H1 (cell line): Measurements from ENCODE around the gene MUC2. TPM values are rescaled to one million over a fixed set of nuclear protein-coding genes. Genes with fewer than 3 reads are reported as not detected.

Experiments used
- CTCF ChIA-PET: fragments of 300-600 bp; sonication (Branson Sonifier 250); formaldehyde crosslinking; loops from one replicate; lab custom pipeline; 2021; ENCODE audit not compliant: partially characterized antibody; lab: Charles Lee
- POLR2A ChIA-PET: fragments of 300-600 bp; sonication (Branson Sonifier 250); formaldehyde crosslinking; loops from one replicate; lab custom pipeline; 2021; ENCODE audit warnings: inconsistent platforms; ENCODE audit not compliant: partially characterized antibody; lab: Charles Lee
- DNase-seq, 2 experiments: peaks; one replicate each; pipeline versions ENCODE4 v3.0.0 to v3.0.0-alpha.2; 2010 to 2022; ENCODE audit warnings: low spot score in 2 of 2, low read depth in 1 of 2, mixed read lengths in 1 of 2
- FAIRE-seq: peaks from 2 replicates; lab custom pipeline; 2011; peaks lifted over from hg19 to GRCh38; lab: Jason Lieb, UNC
- H2AFZ ChIP-seq: 2 replicates; pipeline ENCODE4 v1.8.1; 2012; ENCODE audit warnings: low read length, inconsistent platforms
- H2AK5ac ChIP-seq: 2 replicates; pipeline ENCODE4 v1.6.1; 2013; ENCODE audit warnings: low read depth, low read length
- H2BK120ac ChIP-seq: replicated peaks from 2 replicates; pipeline ENCODE3; 2013; ENCODE audit warnings: low read depth, low read length, inconsistent platforms
- H2BK12ac ChIP-seq: 2 replicates; pipeline ENCODE4 v1.6.1; 2013; ENCODE audit warnings: low read depth, low read length
- H2BK15ac ChIP-seq: 2 replicates; pipeline ENCODE4 v1.6.1; 2013; ENCODE audit warnings: low read length
- H2BK20ac ChIP-seq: 2 replicates; pipeline ENCODE4 v1.6.1; 2013; ENCODE audit warnings: low read length
- H2BK5ac ChIP-seq: 2 replicates; pipeline ENCODE4 v1.6.1; 2013; ENCODE audit warnings: low read depth, low read length
- H3K14ac ChIP-seq: 2 replicates; pipeline ENCODE4 v1.6.1; 2013; ENCODE audit warnings: inconsistent platforms; ENCODE audit not compliant: insufficient read length
- H3K18ac ChIP-seq: 2 replicates; pipeline ENCODE4 v1.6.1; 2013; ENCODE audit warnings: low read length; ENCODE audit errors: extremely low read depth
- H3K23ac ChIP-seq: 2 replicates; pipeline ENCODE4 v1.6.1; 2013; ENCODE audit warnings: inconsistent platforms; ENCODE audit not compliant: insufficient read length
- H3K23me2 ChIP-seq: 2 replicates; pipeline ENCODE4 v1.6.1; 2013; ENCODE audit warnings: low read depth, low read length
- H3K27ac ChIP-seq: 2 replicates; pipeline ENCODE4 v1.6.1; 2011; ENCODE audit warnings: low read depth, low read length, inconsistent platforms
- H3K27me3 ChIP-seq, 4 experiments: replicated peaks in 1 of 4; 1 replicate in 1 of 4; 2 replicates in 3 of 4; pipeline versions ENCODE4 v1.6.1 to v1.8.1; 2011 to 2013; ENCODE audit warnings: low read length in 3 of 4, mild to moderate bottlenecking in 3 of 4, inconsistent platforms in 2 of 4, mixed read lengths in 2 of 4, moderate library complexity in 1 of 4; ENCODE audit not compliant: control insufficient read depth in 3 of 4, insufficient read depth in 3 of 4; ENCODE audit errors: extremely low read depth in 1 of 4
- H3K36me3 ChIP-seq, 4 experiments: 2 replicates each; pipeline versions ENCODE4 v1.6.1 to v1.8.1; 2011 to 2013; ENCODE audit warnings: mild to moderate bottlenecking in 4 of 4, low read length in 3 of 4, moderate library complexity in 2 of 4, control low read depth in 1 of 4, inconsistent platforms in 1 of 4; ENCODE audit not compliant: insufficient read depth in 4 of 4, control insufficient read depth in 2 of 4
- H3K4ac ChIP-seq: replicated peaks from 2 replicates; pipeline ENCODE3; 2013; ENCODE audit warnings: low read length, low read depth, mixed read lengths, inconsistent platforms; ENCODE audit not compliant: insufficient read length
- H3K4me1 ChIP-seq, 4 experiments: replicated peaks in 1 of 4; 1 replicate in 1 of 4; 2 replicates in 3 of 4; pipeline versions ENCODE4 v1.6.1 to v1.8.1; 2011 to 2013; ENCODE audit warnings: low read length in 3 of 4, inconsistent platforms in 2 of 4, mixed read lengths in 1 of 4; ENCODE audit not compliant: insufficient read depth in 4 of 4, control insufficient read depth in 3 of 4
- H3K4me2 ChIP-seq, 2 experiments: 2 replicates each; pipeline versions ENCODE4 v1.6.1 to v1.8.1; 2011 to 2013; ENCODE audit warnings: low read depth in 2 of 2, low read length in 2 of 2, control low read depth in 1 of 2, inconsistent platforms in 1 of 2, mild to moderate bottlenecking in 1 of 2; ENCODE audit not compliant: insufficient read depth in 1 of 2
- H3K4me3 ChIP-seq, 4 experiments: fragments of 200-600, 300-600 bp in 1 of 4; sonication (generic), shearing (Covaris generic), sonication (Bioruptor Twin) in 1 of 4; 2 replicates each; pipeline versions ENCODE4 v1.5.1 to v1.8.1; 2011 to 2016; ENCODE audit warnings: low read length in 4 of 4, low read depth in 3 of 4, control low read depth in 2 of 4, inconsistent platforms in 2 of 4, mild to moderate bottlenecking in 2 of 4, mixed read lengths in 1 of 4, moderate library complexity in 1 of 4; ENCODE audit not compliant: insufficient read depth in 2 of 4; ENCODE audit errors: extremely low read depth in 1 of 4
- H3K56ac ChIP-seq: replicated peaks from 2 replicates; pipeline ENCODE3; 2013; ENCODE audit warnings: low read depth, mild to moderate bottlenecking, mixed read lengths, low read length, inconsistent platforms; ENCODE audit not compliant: insufficient read length
- H3K79me1 ChIP-seq: 2 replicates; pipeline ENCODE4 v1.6.1; 2013; ENCODE audit warnings: low read depth, low read length, control low read depth
- H3K79me2 ChIP-seq, 2 experiments: 2 replicates each; pipeline versions ENCODE4 v1.6.1 to v1.8.1; 2012 to 2013; ENCODE audit warnings: low read length in 2 of 2, mild to moderate bottlenecking in 2 of 2, inconsistent platforms in 1 of 2; ENCODE audit not compliant: insufficient read depth in 2 of 2, control insufficient read depth in 1 of 2
- H3K9ac ChIP-seq, 4 experiments: replicated peaks in 1 of 4; 1 replicate in 1 of 4; 2 replicates in 3 of 4; pipeline versions ENCODE4 v1.6.1 to v1.8.1; 2011 to 2013; ENCODE audit warnings: low read depth in 3 of 4, low read length in 3 of 4, control low read depth in 2 of 4, mild to moderate bottlenecking in 2 of 4, moderate library complexity in 2 of 4, inconsistent platforms in 1 of 4; ENCODE audit errors: extremely low read depth in 1 of 4
- H3K9me3 ChIP-seq, 2 experiments: 2 replicates each; pipeline versions ENCODE4 v1.6.1 to v1.8.1; 2012 to 2013; ENCODE audit warnings: mild to moderate bottlenecking in 2 of 2, moderate library complexity in 2 of 2, control low read depth in 1 of 2, inconsistent platforms in 1 of 2, low read depth in 1 of 2, low read length in 1 of 2, mixed read lengths in 1 of 2; ENCODE audit not compliant: insufficient read depth in 2 of 2
- H4K20me1 ChIP-seq, 2 experiments: replicated peaks in 1 of 2; 2 replicates each; pipeline versions ENCODE3 to v1.8.1; 2011 to 2013; ENCODE audit warnings: inconsistent platforms in 2 of 2, low read length in 2 of 2, mild to moderate bottlenecking in 1 of 2; ENCODE audit not compliant: insufficient read depth in 2 of 2, control insufficient read depth in 1 of 2
- H4K5ac ChIP-seq: 2 replicates; pipeline ENCODE4 v1.6.1; 2013; ENCODE audit warnings: low read length, low read depth, mixed read lengths, inconsistent platforms; ENCODE audit not compliant: insufficient read length
- H4K8ac ChIP-seq: 2 replicates; pipeline ENCODE4 v1.8.0; 2013; ENCODE audit warnings: mild to moderate bottlenecking, moderate library complexity, low read length, inconsistent platforms; ENCODE audit not compliant: insufficient read depth; ENCODE audit errors: extremely low read depth
- H4K91ac ChIP-seq: replicated peaks from 2 replicates; pipeline ENCODE3; 2013; ENCODE audit warnings: low read length, mixed read lengths, inconsistent platforms; ENCODE audit not compliant: insufficient read length
- BCL11A ChIP-seq, 2 experiments: IDR thresholded peaks; one replicate each; pipeline ENCODE4 v1.6.1; 2011; ENCODE audit warnings: low read depth in 2 of 2, low read length in 2 of 2, mild to moderate bottlenecking in 2 of 2
- EGR1 ChIP-seq: IDR thresholded peaks from 2 replicates; pipeline ENCODE4 v1.6.1; 2011; ENCODE audit warnings: low read depth, low read length, borderline replicate concordance
- GABPA ChIP-seq: IDR thresholded peaks from 2 replicates; pipeline ENCODE4 v1.6.1; 2011; ENCODE audit warnings: mild to moderate bottlenecking, low read length, moderate library complexity, borderline replicate concordance; ENCODE audit not compliant: insufficient read depth
- JUND ChIP-seq: IDR thresholded peaks from 2 replicates; pipeline ENCODE4 v1.6.1; 2011; ENCODE audit warnings: mild to moderate bottlenecking, improper control_type of control experiment, low read length
- KDM1A ChIP-seq: fragments of 200-600, 300-600 bp; sonication (generic); IDR thresholded peaks from 2 replicates; pipeline ENCODE4 v1.7.1; 2016; ENCODE audit warnings: mild to moderate bottlenecking, low read length, borderline replicate concordance
- SIRT6 ChIP-seq: IDR thresholded peaks from one replicate; pipeline ENCODE4 v1.7.1; 2012; ENCODE audit warnings: low read length, inconsistent platforms
- SP1 ChIP-seq: IDR thresholded peaks from 2 replicates; pipeline ENCODE4 v1.6.1; 2011; ENCODE audit warnings: low read depth, low read length
- WGBS, 2 experiments: shearing (Covaris generic) in 1 of 2; methylation state at CpG; one replicate each; pipeline versions ENCODE4 v1.1.6 to v1.1.7; 2013 to 2015; ENCODE audit warnings: low lambda C conversion rate in 2 of 2, mixed read lengths in 2 of 2, inconsistent platforms in 1 of 2, low coverage in 1 of 2, missing lambda C conversion rate in 1 of 2; ENCODE audit not compliant: insufficient replicate concordance in 2 of 2, insufficient coverage in 1 of 2, insufficient read length in 1 of 2; ENCODE audit errors: extremely low coverage in 1 of 2, missing lambda C conversion rate in 1 of 2; 5-methylcytosine and 5-hydroxymethylcytosine counted together
- polyA plus RNA-seq, 7 experiments: library from polyadenylated mRNA; depleted of rRNA in 3 of 7; stranded (reverse) in 5 of 7; unstranded in 2 of 7; fragments of >200 nt in 5 of 7; fragments of 200-250 nt in 2 of 7; gene quantifications; 1 replicate in 5 of 7; 2 replicates in 1 of 7; 4 replicates in 1 of 7; pipeline versions ENCODE4 v1.2.1 to v1.2.3, GENCODE V29; 2011 to 2013; ENCODE audit warnings: missing spikeins in 2 of 7, mixed read lengths in 2 of 7
- total RNA-seq: library from RNA; stranded (reverse); fragmentation: NEBNext Ultra II Directional; extraction: Animal tissue kit (Norgen Biotek cat#: 25700); gene quantifications from 2 replicates; pipeline ENCODE4 v1.2.1, GENCODE V29; 2021

Gene MUC2
- total and polyA plus RNA-seq, 2 of the 8 experiments (the other 6 are each of a cell fraction or from before 2014, with no cell fraction given) = not detected

DNA sequence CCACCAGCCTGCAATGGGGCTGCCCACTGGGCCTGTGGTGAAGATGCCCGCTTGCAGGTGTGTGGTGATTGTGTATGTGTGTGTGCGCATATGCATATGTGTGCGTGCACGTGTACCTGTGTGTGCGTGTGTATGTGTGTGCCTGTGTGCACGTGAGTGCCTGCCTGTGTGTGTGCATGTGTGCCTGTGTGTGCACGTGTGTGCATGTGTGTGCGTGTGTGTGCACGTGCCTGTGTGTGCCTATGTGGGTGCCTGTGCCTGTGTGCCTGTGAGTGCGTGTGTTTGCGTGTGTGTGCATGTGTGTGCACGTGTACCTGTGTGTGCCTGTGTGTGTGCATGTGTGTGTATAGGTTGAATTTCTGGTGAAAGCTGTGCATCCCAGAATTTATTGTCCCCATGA lies 35.8 kb upstream of the MUC2 start:
- H3K9ac ChIP-seq = no peak overlapping the region
- H2AK5ac ChIP-seq = peak overlapping the region; percentile 6; the same call in 1 of the 2 replicates
- no peak overlapping the region for H4K91ac ChIP-seq
- no peak overlapping the region for H3K23ac ChIP-seq
- H3K79me2 ChIP-seq = no peaks in the 10 kb centered on the region
- H2AFZ ChIP-seq = no peak overlapping the region
- no peaks in the 10 kb centered on the region for H3K79me1 ChIP-seq
- H3K4me2 ChIP-seq = no peak overlapping the region
- H2BK120ac ChIP-seq = no peak overlapping the region
- H3K4me3 ChIP-seq = no peak overlapping the region
- H3K14ac ChIP-seq = peak overlapping the region; percentile 17
- DNase-seq (no peak), FAIRE-seq (no peak)
- H3K23me2 ChIP-seq = no peaks in the 10 kb centered on the region
- H3K18ac ChIP-seq = no peak overlapping the region
- H3K27ac ChIP-seq = no peak overlapping the region
- ChIA-PET CTCF (interaction anchor here (2.2 to 5.0 kb wide), 2 partner anchors 12 to 191 kb away, joined by 6 to 22 read pairs; no protein-coding TSS in a partner anchor), POLR2A (no interaction called here)
- no peak for TF ChIP-seq SIRT6
- no peak for TF ChIP-seq GABPA
- no peak for TF ChIP-seq BCL11A (IDR thresholded peaks at IDR 0.05; ENCODE audit: low read depth in 2 of 2, low read length in 2 of 2)
- no peak for TF ChIP-seq SP1
- TF ChIP-seq KDM1A = peak; percentile 17; the same call in 1 of the 2 replicates
- no peak for TF ChIP-seq JUND
- TF ChIP-seq EGR1 = no peak
- 89% methylated on average over 12 of the region's 12 CpGs; no CpG with 5 or more reads in 1 of the 2 experiments for WGBS, 2 experiments
- peaks cover 0 to 4% of the 10 kb centered on the region in 2 experiments for H4K20me1 ChIP-seq
- no peak overlapping the region for H2BK15ac ChIP-seq
- no peaks in the 10 kb centered on the region for H3K36me3 ChIP-seq
- H2BK5ac ChIP-seq = peak overlapping the region; percentile 46; the same call in 1 of the 2 replicates
- no peak overlapping the region; the same call in 1 of the 2 replicates for H4K8ac ChIP-seq
- peak overlapping the region; percentile 16 for H3K56ac ChIP-seq
- H2BK20ac ChIP-seq = no peak overlapping the region
- H4K5ac ChIP-seq = no peak overlapping the region
- H3K4me1 ChIP-seq = peaks cover 0 to 2% (median 0%) of the 10 kb centered on the region in 4 experiments; a peak in 2 of 7 replicates
- no peak overlapping the region; the same call in 1 of the 2 replicates for H2BK12ac ChIP-seq
- no peaks in the 10 kb centered on the region for H3K27me3 ChIP-seq
- H3K4ac ChIP-seq = no peak overlapping the region
- no peaks in the 10 kb centered on the region for H3K9me3 ChIP-seq
